ENCODE data around the gene FTCDNL1.

The FTCDNL1 gene

DNA sequence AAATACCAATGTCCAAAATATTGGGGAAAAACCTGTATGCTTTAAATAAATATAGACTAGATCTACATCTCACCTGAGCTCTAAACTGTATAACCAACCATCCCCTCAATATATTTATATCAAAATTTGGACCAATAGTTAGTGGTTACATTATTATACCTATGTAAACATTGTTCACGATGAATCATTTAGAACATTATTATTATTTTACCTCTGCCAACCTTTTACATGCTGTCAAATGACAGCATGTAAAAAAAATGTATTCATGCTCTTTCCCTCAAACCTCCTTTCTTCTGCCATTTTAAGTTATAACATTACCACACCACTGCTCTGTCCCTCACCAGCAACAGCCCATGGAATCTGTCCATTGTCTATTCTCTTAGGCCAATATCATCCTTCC is 9.6 kb downstream of the FTCDNL1 start:
- no peak for DNase-seq

- no peak for DNase-seq
Measured at GRCh38 chr2:199838399-199838798, 12.6 kb downstream of the FTCDNL1 start.

GRCh38 chr2:199836943-199837342 is 14.0 kb downstream of the FTCDNL1 start:
- DNase-seq = no peak

- no peak for DNase-seq
Measured at GRCh38 chr2:199833525-199833924, 17.5 kb downstream of the FTCDNL1 start.

DNA sequence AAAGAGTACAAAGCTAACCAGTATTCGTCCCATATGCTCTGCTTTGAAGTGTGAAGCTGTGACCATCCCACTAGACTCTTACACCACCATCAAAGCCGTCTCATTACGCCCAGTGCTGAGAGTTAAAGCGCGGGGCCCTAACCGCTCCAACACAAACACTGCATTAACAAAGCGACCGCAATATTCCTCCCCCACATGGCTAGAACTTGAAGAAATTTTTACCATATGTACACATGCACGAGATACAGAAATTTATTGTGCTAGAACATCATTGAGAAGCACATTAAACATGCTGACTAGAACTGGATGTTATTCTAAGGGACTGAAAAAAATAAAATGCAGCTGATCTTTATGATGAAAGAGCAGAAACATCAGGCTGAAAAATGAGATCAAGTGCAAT is 20.5 kb downstream of the FTCDNL1 start:
- DNase-seq = no peak

DNA sequence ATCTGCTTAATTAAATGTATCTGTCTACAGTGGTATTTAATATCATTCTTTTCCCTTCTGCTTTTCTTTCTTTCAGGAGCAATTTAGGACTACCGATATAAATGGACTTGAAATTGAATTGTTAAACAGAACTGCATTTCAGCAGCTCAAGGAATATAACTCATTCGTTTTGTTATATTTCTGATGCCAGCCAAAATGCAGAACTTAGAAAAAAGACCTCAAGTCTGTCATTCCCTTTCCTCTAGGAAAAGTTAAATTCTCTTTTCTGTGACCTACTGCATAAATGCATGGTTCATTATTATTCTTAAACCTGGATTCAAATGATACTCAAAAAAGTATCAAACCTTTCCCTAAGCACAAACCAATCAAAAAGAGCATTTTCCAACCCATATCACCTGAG is 21.4 kb downstream of the FTCDNL1 start:
- no peak for DNase-seq

- DNase-seq = no peak
Measured at GRCh38 chr2:199819746-199820145, 31.2 kb downstream of the FTCDNL1 start.

DNA sequence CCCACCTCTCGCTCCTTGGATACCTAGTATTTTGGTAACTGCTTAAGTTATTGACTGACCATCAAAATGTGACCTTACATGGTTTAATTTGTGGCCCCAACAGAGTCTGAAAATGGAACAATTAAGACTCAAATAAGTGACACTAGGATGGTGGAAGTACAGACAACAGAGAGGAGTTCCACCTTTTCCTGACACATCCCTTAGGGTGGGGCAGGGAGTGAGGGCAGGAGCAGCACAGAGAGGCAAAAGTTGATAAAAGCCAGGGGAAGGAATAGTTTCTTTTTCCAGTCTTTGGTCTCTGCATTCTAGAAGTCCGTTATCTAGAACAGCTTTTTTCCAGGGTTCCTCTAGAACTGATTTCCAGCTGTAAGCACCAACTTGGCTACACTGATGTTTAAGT is 32.2 kb downstream of the FTCDNL1 start:
- DNase-seq = no peak

DNA sequence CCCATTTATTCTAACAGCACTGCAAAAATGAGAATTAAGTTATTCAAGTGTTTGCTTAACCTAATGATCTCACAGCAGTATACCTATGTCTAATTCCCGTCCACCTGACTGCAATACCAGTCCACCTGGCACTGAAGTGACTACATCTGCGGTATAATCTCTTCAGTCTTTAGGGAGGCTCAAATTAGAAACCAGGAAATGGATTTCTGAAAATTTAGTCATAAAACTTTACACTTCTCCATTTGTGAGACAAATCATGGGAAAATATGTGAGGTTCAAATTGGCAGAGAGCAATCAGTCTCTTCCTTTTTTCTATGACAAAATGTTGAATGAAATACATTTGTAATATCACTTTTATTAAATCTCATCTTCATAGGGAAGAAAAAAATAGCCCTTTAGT is 33.0 kb downstream of the FTCDNL1 start:
- no peak for DNase-seq

- DNase-seq = no peak
Measured at GRCh38 chr2:199814817-199815211, 36.2 kb downstream of the FTCDNL1 start.

GRCh38 chr2:199814101-199814816 is 36.7 kb downstream of the FTCDNL1 start:
- no peak for DNase-seq

- DNase-seq = no peak
Measured at GRCh38 chr2:199812493-199812892, 38.5 kb downstream of the FTCDNL1 start.

DNA sequence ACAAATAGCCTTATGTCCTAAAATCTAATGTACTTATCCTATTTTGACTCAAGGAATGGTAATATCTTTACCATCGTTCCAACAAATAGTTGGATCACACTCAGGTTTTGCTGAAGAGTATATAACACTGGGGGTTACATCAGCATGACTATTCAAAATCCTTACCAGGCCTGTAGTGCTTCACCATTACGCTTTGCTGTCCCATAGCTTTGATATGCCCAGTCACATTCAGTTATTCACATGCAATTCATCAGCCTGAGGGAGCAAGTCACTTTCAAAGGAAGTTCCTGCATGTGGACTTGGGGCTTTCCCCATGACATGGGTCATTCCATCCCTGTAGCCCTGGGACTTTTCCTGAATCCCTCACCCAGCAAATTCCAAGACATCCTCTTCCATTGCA is 39.6 kb downstream of the FTCDNL1 start:
- DNase-seq = no peak

- no peak for DNase-seq
Measured at GRCh38 chr2:199810422-199811171, 40.4 kb downstream of the FTCDNL1 start.

GRCh38 chr2:199807966-199808365 is 43.0 kb downstream of the FTCDNL1 start:
- DNase-seq = no peak

DNA sequence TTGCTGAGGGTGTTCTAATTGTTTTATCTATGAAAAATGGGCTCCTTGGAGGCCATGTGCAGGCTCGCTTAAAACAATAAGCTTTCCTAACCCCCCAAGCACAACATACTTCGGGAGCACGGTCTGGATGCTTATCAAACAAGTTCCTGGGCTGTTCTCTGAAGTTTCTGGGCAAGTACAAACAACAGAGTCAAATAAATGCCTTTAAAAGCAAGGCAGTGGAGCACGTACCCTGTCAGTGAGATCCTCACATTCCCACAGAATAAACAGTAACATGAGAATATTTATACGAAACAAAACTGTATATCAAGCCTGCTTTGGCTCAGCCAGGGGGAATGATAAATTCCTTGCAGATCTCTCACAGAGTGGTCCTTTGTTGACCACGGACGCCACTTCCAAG is 44.8 kb downstream of the FTCDNL1 start:
- no peak for DNase-seq

DNA sequence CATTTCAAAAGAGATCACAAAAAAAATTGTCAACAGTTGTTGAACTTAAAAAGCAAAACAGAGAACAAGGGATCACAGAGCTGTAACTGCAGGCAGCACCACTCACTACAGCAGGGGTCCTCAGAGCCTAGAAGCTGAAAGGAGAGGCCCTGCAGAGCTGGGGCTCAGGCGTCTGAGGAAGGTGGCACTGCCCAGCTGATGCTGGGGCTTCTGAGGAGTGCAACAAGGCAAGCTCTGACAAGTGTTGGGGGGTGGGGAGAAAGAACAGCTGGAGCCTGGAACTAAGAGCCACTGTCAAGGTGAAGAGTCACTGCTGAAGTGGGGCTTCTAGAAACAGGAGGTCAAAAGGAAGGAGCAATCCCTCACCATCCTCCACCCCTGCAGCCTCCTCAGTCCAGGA is 46.2 kb downstream of the FTCDNL1 start:
- no peak for DNase-seq

GRCh38 chr2:199798831-199799580 is 52.0 kb downstream of the FTCDNL1 start:
- DNase-seq = no peak

- no peak for DNase-seq
Measured at GRCh38 chr2:199797431-199798403, 53.3 kb downstream of the FTCDNL1 start.

- DNase-seq = no peak
Measured at GRCh38 chr2:199792381-199792780, 58.6 kb downstream of the FTCDNL1 start.

DNA sequence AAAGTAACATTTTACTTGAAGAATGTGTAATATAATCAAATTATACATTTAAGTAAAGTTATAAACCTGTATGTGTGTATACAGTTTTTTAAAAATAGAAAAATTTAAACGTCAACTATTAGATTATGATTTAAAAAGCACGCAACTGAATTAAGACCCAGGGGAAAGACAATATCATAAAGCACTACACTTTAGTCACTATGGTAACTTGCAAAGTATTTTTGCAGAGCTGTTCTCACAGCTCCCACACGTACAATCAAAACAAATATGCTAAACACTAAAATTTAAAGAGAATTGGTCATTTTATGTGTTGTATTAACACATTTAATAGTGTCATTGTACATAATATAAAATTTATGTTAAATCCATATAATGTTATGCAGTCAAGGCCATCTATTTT is 59.7 kb downstream of the FTCDNL1 start:
- no peak for DNase-seq

DNA sequence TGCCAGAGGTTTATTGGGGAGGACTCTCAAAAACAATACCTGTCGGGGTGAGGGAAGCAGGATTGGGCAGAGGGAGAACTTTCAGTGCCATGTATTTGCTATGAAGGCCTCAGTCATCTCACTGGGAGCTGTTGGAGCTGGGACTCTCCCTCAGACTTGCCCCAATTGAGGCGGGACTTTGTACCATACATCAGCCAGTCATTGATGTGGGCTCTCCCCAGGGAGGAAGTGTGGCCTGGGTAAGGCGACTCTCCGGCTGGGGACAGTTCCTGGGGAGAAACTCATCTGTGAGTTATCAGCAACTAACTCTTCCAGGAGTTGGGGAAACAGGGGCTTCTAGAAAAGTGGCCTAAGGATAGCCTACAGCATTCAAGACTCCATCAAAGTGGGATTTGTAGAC is 66.5 kb downstream of the FTCDNL1 start:
- no peak for DNase-seq

GRCh38 chr2:199779589-199779988 is 71.4 kb downstream of the FTCDNL1 start:
- DNase-seq = no peak
